Stimulated activated CD4-positive, alpha-beta T cell treated with anti-CD3 and anti-CD28 coated beads, Interleukin-15, amount 100 ng/mL, for 24 hours (primary cell): ENCODE data around the gene TSPAN2.
"Not testable (repeated sequence)": the region's sequence is repeated elsewhere in the genome, so short reads cannot be mapped to it uniquely, and the experiment has no call there.

Source experiments
- DNase-seq: peaks from one replicate; pipeline ENCODE4 v3.0.0-alpha.2; 2020

The TSPAN2 gene

DNA sequence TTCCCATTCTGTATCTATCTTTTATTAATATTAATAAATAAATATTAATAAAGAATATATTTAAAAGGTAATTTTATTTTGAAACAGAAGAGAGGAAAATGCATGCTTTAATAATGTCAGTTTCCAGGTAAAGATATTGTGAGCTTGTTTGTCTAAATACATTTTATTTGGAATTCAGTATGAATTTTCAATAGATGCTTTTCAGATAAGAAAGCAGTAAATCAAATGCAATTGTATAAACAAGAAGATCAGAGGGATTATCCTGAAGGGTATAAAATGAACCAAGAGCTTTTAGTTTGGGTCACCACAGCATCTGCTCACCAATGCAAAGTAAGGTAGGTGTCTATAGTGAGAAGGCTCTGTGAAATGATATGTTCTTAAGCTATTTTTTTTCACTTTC lies 59.8 kb downstream of the TSPAN2 start, which contains the start of gene TSHB:
TSHB (plus strand) TSS at position 301 of the 400 bp plus-strand sequence. CDS start 3,537 bp downstream, outside the sequence.
- no peak for DNase-seq

DNA sequence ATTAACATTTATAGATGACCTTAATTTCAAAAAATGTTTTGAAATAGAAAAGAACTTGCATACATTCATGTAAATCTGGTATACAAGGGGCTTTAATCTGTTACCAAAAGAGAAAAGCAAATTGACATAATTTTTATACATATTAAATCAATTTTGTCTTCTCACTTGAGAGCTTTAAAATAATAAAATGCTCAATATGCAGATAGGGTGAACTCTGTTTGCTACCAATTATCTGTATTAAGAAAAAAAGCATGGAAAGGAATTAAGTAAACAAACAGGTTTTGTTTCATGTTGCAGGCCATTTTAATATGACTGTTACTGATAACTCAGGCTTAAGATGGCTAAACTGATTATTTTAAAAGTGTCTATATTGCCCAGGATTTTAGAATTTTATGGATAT lies 65.7 kb downstream of the TSPAN2 start:
- DNase-seq = no peak

DNA sequence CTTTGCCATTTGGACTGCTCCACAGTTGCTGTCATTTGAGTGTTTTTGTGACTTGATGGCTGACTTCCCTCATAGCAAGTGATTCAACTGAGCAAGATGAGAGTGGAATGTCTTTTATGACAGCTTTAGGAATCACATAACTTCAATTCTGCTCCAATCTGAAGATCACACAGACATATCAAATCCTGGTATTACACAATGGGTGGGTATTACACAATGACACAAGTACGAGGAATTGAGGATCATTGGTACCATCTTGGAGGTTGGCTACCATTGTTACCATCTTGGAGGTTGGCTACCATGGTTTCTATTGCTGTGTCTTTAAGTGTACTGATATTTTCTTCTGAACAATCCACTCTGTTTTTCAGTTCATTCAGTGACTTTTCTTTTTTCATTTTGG lies 68.2 kb downstream of the TSPAN2 start:
- no peak for DNase-seq

DNA sequence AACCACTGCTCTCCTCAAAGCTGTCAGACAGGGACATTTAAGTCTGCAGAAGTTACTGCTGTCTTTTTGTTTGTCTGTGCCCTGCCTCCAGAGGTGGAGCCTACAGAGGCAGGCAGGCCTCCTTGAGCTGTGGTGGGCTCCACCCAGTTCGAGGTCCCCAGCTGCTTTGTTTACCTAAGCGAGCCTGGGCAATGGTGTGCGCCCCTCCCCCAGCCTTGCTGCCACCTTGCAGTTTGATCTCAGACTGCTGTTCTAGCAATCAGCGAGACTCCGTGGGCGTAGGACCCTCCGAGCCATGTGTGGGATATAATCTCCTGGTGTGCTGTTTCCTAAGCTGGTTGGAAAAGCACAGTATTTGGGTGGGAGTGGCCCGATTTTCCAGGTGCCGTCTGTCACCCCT lies 69.8 kb downstream of the TSPAN2 start:
- not testable (repeated sequence) for DNase-seq

DNA sequence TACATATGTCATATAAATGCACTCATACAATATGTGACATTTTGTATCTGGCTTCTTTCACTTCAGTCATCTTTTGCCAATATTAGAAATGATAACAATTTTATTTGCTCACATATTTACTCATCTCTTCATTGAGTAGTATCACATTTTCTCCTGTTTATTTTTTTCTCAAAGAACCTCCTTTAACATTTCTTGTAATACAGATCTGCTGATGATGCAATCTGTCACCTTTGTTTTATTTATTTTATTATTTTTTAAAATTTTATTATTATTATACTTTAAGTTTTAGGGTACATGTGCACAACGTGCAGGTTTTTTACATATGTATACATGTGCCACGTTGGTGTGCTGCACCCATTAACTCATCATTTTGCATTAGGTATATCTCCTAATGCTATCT lies 75.5 kb downstream of the TSPAN2 start:
- DNase-seq = no peak

DNA sequence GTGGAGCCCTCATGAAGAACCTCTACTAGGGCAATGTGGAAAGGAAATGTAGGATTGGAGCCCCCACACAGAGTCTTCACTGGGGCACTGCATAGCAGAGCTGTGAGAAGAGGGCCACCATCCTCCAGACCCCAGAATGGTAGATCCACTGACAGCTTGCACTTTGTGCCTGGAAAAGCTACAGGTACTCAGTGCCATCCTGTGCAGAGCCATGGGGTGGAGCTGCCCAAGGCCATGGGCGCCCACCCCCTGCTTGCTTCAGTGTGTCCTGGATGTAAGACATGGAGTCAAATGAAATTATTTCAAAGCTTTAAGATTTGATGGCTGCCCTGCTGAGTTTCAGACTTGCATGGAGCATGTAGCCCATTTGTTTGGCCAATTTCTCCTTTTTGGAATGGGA lies 76.9 kb downstream of the TSPAN2 start:
- no peak for DNase-seq

DNA sequence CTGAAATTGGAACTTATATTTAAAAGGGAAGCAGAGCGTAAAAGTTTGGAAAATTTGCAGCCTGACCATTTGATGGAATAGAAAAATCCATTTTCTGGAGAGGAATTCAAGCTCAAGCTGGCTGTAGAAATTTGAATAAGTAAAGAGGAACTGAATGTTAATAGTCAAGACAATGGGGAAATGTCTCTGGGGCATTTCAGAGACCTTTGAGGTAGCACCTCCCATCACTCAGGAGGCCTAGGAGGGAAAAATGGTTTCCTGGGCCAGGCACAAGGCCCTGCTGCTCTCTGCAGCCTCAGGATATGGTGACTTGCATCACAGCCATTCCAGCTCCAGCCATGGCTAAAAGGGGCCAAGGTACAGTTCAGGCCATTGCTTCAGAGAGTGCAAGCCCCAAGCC lies 77.3 kb downstream of the TSPAN2 start:
- no peak for DNase-seq

DNA sequence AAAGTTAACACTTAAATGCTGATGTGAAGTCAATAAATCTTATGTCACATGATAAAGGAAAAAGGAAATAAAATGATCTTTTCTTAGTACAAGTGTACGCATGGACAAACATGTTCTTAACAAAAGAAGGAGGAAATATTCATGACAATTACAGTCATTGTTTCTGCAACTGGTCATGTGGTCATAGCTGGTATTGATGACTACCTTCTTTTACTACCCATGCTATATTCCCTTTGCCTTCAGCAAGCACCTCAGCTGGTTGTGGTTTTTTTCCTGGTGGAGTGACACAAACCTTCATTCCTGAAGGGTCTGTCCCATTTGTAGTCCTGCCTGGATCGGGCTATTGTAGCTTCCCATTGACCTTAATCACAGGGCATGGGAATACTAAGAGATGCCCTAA lies 83.1 kb downstream of the TSPAN2 start:
- DNase-seq = no peak
